Stimulated activated CD4-positive, alpha-beta T cell treated with anti-CD3 and anti-CD28 coated beads, TNF-alpha, amount 100 ng/mL, for 48 hours (primary cell): ENCODE data around the gene RSRC1.
"Not testable (repeated sequence)": the region's sequence is repeated elsewhere in the genome, so short reads cannot be mapped to it uniquely, and the experiment has no call there.

ENCODE experiments used
- DNase-seq, 3 donors: peaks; one replicate each; pipeline ENCODE4 v3.0.0-alpha.2; 2020; ENCODE audit warnings: low read depth in 3 of 3

The RSRC1 gene

DNA sequence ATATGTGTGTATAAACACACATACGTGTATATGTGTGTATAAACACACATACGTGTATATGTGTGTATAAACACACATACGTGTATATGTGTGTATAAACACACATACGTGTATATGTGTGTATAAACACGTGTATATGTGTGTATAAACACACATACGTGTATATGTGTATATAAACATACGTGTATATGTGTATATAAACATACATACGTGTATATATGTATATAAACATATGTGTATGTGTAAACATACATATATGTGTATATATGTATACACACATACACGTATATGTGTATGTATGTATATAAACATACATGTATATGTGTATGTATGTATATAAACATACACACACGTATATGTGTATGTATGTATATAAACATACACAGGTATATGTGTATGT is 119.1 kb downstream of the RSRC1 start:
- not testable (repeated sequence) for DNase-seq

DNA sequence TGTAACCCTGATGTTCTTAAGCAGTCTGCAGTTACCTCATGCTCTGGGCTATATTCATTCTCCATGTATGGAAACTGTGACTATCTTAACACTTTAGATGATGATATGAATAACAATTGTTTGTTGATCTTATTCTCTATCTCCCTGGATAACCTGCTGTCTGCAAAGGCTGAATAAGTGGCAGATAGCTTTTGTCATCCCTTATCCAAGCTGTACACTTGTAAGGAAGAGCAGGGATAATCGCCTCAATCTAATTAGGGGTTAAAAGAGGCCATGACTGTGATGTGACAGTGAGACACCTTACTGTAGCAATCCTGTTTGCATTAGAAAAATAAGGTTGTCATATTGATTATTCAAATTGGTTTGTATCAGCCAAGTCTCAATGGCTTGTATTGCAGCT is 123.9 kb downstream of the RSRC1 start:
- no peak for DNase-seq

DNA sequence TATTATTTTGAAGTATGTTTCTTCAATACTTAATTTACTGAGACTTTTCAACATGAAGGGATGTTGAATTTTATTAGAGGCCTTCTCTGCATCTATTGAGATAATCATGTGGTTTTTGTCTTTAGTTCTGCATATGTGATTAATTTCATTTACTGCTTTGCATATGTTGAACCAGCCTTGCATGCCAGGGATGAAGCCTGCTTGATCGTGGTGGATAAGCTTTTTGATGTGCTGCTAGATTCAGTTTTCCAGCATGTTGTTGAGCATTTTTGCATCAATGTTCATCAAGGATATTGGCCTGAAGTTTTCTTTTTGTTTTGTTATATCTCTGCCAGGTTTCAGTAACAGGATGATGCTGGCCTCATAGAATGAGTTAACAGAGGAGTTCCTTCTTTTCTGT is 134.4 kb downstream of the RSRC1 start:
- no peak for DNase-seq

DNA sequence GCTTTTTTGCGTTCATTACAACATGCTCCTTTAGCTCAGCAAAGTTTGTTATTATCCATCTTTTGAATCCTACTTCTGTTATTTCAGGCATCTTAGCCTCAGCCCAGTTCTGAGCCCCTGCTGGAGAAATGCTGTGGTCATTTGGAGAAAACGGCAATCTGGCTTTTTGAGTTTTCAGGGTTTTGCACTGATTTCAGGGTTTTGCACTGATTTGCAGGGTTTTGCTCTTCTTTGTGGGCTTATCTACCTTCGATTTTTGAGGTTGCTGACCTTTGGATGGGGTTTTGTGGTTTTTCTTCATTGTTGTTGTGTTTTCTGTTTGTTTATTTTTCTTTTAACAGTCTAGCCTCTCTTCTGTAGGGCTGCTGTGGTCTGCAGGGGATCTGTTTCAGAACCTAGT is 137.4 kb downstream of the RSRC1 start:
- no peak for DNase-seq

- no peak for DNase-seq
These were observed 138.4 kb downstream of the RSRC1 start for GRCh38 chr3:158248261-158248660.

- DNase-seq = no peak
These were observed 139.3 kb downstream of the RSRC1 start for GRCh38 chr3:158249183-158249582.

- no peak for DNase-seq
These were observed 148.7 kb downstream of the RSRC1 start for GRCh38 chr3:158258619-158259018.

DNA sequence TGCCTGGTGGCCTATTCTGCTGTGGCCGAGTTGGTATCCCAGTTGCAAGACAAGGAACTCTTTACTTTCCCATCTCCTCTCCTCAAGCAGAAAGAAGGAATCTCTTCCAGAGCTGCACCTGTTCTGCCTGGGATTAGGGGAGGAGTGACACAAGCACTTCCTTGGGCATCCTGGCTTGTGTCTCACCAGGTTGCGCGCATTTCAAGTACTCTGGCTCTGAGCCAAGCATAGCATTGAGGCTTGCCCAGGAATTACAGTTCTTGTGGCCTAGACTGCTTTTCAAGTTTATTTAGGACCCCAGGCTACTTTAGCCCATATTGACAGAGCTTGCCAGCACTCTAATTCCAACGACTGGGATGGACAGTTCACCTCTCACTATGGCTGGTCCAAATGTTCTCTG is 150.5 kb downstream of the RSRC1 start:
- no peak for DNase-seq

DNA sequence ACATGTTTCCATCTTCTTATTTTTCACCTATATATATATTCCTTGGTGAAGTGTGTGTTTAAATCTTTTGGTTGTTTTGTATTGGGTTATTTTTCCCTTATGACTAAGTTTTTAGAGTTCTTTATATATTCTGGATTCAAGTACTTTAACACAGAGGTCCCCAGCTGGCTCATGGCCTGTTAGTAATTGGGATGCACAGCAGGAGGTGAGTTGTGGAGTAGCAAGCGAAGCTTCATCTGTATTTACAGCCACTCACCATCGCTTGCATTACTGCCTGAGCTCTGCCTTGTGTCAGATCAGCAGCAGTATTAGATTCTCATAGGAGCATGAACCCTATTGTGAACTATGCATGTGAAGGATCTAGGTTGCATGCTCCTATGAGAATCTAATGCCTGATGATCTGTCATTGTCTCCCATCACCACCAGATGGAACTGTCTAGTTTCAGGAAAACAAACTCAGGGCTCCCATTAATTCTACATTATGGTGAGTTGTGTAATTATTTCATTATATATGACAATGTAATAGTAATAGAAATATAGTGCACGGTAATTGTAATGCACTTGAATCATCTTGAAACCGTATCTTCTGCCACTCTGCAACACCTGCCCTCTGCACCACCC is 151.6 kb downstream of the RSRC1 start:
- DNase-seq = no peak

DNA sequence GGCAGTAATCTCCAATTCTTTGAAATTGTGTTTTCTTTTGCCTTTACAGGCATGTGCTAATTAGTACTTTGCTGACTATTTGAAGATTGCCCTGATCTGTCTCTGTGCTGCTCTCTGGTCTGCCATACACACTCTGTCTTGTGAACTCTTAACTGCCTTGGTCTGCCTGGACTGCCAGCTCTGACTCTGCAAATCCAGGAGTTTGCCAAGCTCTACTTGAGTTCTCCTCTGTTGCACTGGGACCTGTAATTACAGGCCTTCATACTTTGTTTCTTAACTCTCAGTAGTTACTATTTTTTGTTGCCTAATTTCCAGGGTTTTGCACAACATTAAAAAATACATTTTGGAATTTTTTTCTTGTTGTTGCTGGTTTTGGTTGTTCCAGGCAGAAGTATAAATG is 155.0 kb downstream of the RSRC1 start:
- DNase-seq = no peak

- no peak for DNase-seq
These were observed 157.1 kb downstream of the RSRC1 start for GRCh38 chr3:158267015-158267414.

- no peak for DNase-seq
These were observed 160.1 kb downstream of the RSRC1 start for GRCh38 chr3:158269942-158270341.

DNA sequence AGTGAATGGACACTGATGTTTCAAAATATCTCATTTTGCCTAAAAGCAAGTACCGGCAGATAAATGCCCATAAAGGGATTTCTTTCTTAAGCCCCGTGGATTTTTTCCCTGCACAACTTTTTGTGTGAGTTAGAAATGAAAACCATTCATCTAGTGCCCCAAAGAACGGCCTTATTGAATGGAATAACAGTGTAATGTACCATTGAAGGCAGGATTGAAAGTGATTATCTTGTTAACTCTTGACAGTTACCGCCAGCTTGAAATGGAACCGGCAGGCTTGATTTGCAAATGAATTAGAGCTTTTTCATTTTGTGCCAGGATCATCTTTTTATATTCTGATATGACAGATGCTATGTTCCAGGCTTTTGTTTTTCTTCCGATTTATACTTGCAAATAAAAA is 162.2 kb downstream of the RSRC1 start:
- no peak for DNase-seq

DNA sequence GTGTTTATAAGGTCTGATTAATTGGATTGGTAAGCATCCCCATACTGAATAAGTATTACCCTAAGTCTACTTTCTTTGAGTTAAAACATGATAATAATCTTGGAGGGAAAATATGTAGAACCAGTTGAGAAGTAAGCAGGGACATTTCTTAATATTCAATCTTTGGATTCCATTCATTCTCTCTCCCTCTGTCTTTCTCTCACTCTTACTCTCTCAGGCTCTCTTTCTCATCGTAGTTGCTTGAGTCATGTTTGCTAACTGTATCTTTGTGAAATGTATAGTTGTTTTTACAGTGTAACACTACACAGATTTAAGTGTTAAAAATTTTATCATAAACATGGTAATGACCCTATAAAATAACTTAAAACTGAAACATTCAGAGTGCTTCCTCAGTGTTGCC is 163.8 kb downstream of the RSRC1 start:
- DNase-seq = no peak

DNA sequence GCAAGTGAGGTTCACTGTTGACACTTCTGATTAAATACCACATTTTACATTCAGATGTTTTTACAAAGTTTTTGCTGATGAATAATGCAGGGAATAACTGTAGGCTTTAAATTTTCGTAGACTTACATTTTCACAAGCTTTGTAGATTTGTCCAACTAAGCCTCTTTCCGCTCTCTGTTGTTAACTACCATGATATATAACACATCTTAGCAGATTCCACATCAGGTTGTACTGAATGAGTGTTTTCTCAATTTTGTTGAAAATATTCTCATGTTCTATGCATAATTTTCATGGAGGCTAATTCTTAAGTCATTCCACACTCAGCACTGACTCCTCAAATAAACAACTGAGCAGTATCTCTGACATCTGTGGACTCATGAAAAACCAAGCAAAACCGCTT is 168.3 kb downstream of the RSRC1 start:
- no peak for DNase-seq

GRCh38 chr3:158279609-158280008 is 169.7 kb downstream of the RSRC1 start:
- no peak for DNase-seq

GRCh38 chr3:158295771-158296170 is 185.9 kb downstream of the RSRC1 start:
- no peak for DNase-seq

- no peak for DNase-seq
These were observed 188.1 kb downstream of the RSRC1 start for GRCh38 chr3:158297940-158298339.

DNA sequence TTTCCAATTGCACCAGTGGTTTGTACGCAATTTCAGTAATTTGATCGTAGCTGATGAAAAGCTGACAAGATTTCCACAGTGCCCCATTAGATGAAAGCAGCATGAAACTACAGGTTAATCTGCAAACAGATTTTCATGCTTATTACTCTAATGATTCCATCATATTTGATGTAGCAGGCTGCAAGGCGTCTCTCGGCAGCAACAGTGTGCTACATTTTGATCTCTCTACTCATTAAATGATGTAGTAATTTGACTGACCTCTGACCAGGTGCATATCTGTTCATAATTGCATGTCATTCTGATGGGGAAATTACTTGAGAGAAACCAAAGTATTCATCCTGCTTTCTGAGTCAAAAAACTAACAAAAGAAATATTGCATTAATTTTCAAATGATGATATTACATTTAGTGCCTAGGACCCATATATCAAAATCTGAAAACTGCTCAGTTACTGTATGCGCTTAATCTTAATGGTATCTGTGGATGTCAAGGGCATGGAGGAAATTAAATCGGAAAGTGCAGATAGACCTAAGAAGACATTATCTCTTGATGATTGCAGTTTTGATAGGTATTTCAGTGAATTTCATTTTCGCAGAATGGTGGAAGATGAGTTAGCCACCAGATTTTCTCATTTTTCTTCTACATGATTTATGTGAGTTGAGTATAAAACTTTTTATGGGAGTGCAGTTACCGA is 198.5 kb downstream of the RSRC1 start:
- no peak for DNase-seq

- DNase-seq = no peak
These were observed 202.8 kb downstream of the RSRC1 start for GRCh38 chr3:158312560-158313141.

DNA sequence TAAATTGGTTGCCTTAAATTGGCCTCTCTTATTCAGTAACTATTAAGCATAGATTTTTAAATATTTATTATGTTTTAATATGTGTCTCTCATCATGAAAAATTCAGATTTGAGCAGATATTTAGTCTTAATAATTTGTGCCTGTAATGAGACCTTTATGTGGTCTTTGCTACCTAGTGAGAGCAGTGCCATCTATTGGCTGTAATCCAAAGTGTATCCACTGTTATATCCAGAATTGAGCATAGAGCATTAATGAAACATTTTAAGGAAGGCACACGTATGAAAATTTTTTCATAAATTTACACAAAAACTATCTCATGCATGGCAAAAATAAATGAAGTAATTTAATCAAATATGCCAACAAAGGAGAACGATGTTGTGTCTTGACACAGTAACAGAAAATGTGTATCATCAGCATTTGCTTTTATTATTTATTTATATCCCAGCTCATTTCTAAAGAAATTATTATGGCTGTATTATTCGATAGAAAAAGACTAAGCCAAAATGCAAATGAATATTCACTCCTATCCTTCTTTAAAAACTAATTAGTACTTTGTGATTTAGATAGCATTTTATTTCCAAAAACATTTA is 203.5 kb downstream of the RSRC1 start:
- peak in 1 of 3 donors; percentile 0 for DNase-seq

DNA sequence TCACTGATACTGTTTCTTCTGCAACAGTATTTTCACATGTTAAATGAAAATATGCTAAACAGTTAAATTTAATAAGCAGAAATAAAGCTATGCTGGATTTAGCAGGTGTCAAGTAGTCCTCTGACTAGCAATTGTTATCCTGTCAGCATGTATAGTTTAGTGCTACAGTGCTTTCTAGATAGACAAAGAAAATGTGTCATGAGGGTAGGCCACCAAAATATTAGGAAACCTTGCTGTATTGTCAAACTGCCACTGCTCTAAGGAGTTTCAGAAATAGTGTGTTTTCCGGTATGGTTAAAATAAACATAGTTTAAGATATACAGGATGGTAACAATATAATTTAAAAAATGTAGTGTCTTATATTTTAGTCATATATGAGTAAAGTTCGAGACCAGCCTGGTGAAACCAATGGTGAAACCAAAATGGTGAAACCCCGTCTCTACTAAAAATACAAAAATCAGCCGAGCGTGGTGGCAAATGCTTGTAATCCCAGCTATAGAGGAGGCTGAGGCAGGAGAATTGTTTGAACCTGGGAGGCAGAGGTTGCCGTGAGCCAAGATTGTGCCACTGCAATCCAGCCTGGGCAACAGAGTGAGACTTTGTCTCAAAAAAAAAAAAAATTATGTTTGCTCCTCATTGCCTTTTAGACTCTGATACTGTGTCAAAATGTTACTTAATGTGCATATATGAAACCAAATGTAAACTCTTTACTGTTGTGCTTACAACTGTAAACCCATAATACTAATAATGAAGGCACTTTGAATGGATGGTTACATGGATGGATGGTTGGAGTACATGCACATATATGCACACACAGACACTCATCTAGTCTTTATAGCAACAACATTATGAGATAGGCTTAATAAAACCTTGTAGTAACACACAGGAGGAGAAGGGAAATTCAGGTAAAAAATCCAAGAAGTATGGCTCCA is 204.8 kb downstream of the RSRC1 start:
- no peak for DNase-seq
